ENCODE measurements around the gene DOCK10. TPM values are rescaled to one million over a fixed set of nuclear protein-coding genes. Genes with fewer than 3 reads are reported as not detected.

DOCK10 gene
- total and polyA plus RNA-seq, 2 experiments from 2014 or later: 1.1 to 3.2 TPM

- Histone ChIP-seq H4K20me1 (ENCODE audit: insufficient read depth, poor library complexity, severe bottlenecking) (no peaks in the 10 kb centered on the region), H3K4me2 (no peak overlapping the region), H3K4me3 (no peak overlapping the region), H3K36me3 (replicated peaks; ENCODE audit: insufficient read depth, low read depth) (no peaks in the 10 kb centered on the region), H3K9me2 (replicated peaks; ENCODE audit: insufficient read depth) (no peaks in the 10 kb centered on the region), H3K4me1 (ENCODE audit: insufficient read depth) (no peaks in the 10 kb centered on the region), H3K79me2 (no peaks in the 10 kb centered on the region), H3K27me3 (peaks cover 16% of the 10 kb centered on the region), H3K9me3 (ENCODE audit: low read depth) (no peaks in the 10 kb centered on the region), H2AFZ (no peak overlapping the region), H3K27ac (no peak overlapping the region)
- TF ChIP-seq CTCF (IDR thresholded peaks at IDR 0.05; ENCODE audit: poor library complexity): no peak
- TF ChIP-seq EZH2phosphoT487 (IDR thresholded peaks at IDR 0.05; ENCODE audit: low read depth, severe bottlenecking, unreplicated experiment): no peak
- no peak for TF ChIP-seq EZH2 (IDR thresholded peaks at IDR 0.05; ENCODE audit: borderline replicate concordance)
- 96% methylated on average over 1 of the region's 1 CpG for WGBS (ENCODE audit: low lambda C conversion rate, missing lambda C conversion rate)
- no peak for DNase-seq (ENCODE audit: low spot score)
Observed at GRCh38 chr2:224986477-224986876, 55.8 kb downstream of the DOCK10 start.

- H3K27ac ChIP-seq: peak overlapping the region; percentile 71
- no peaks in the 10 kb centered on the region for H3K79me2 ChIP-seq
Observed at GRCh38 chr2:224984637-224985036, 57.6 kb downstream of the DOCK10 start.

GRCh38 chr2:224983712-224984554 is 58.3 kb downstream of the DOCK10 start:
- Histone ChIP-seq H4K20me1 (ENCODE audit: insufficient read depth, poor library complexity, severe bottlenecking) (no peaks in the 10 kb centered on the region), H3K4me1 (ENCODE audit: insufficient read depth) (no peaks in the 10 kb centered on the region), H3K9me3 (ENCODE audit: low read depth) (no peaks in the 10 kb centered on the region), H3K4me3 (no peak overlapping the region), H2AFZ (no peak overlapping the region), H3K9me2 (replicated peaks; ENCODE audit: insufficient read depth) (no peaks in the 10 kb centered on the region), H3K79me2 (no peaks in the 10 kb centered on the region), H3K36me3 (replicated peaks; ENCODE audit: insufficient read depth, low read depth) (no peaks in the 10 kb centered on the region), H3K27me3 (peaks cover 2% of the 10 kb centered on the region), H3K27ac (peak overlapping the region; percentile 71), H3K4me2 (peak overlapping the region; percentile 33)
- DNase-seq (ENCODE audit: low spot score): peak; percentile 7
- 54% methylated on average over 11 of the region's 11 CpGs for WGBS (ENCODE audit: low lambda C conversion rate, missing lambda C conversion rate)
- TF ChIP-seq EZH2phosphoT487 (IDR thresholded peaks at IDR 0.05; ENCODE audit: low read depth, severe bottlenecking, unreplicated experiment) (no peak), EZH2 (IDR thresholded peaks at IDR 0.05; ENCODE audit: borderline replicate concordance) (no peak), CTCF (IDR thresholded peaks at IDR 0.05; ENCODE audit: poor library complexity) (no peak)

More at GRCh38 chr2:224984637-224985036, 57.6 kb downstream of the DOCK10 start:
- 92% methylated on average over 5 of the region's 5 CpGs for WGBS (ENCODE audit: low lambda C conversion rate, missing lambda C conversion rate)
- Histone ChIP-seq H3K4me2 (peak overlapping the region; percentile 33), H4K20me1 (ENCODE audit: insufficient read depth, poor library complexity, severe bottlenecking) (no peaks in the 10 kb centered on the region), H3K27me3 (peaks cover 8% of the 10 kb centered on the region), H3K9me2 (replicated peaks; ENCODE audit: insufficient read depth) (no peaks in the 10 kb centered on the region), H3K9me3 (ENCODE audit: low read depth) (no peaks in the 10 kb centered on the region), H3K4me3 (no peak overlapping the region), H2AFZ (no peak overlapping the region), H3K36me3 (replicated peaks; ENCODE audit: insufficient read depth, low read depth) (no peaks in the 10 kb centered on the region), H3K4me1 (ENCODE audit: insufficient read depth) (no peaks in the 10 kb centered on the region)
- TF ChIP-seq EZH2 (IDR thresholded peaks at IDR 0.05; ENCODE audit: borderline replicate concordance) (no peak), CTCF (IDR thresholded peaks at IDR 0.05; ENCODE audit: poor library complexity) (no peak), EZH2phosphoT487 (IDR thresholded peaks at IDR 0.05; ENCODE audit: low read depth, severe bottlenecking, unreplicated experiment) (no peak)
- no peak for DNase-seq (ENCODE audit: low spot score)
